Muscle layer of duodenum (tissue), 2 donors: ENCODE measurements around the gene AICDA.
A peak's percentile ranks its signal among the peaks of the same experiment; 100 is the strongest.

Experiments
- H3K27ac ChIP-seq: one replicate; pipeline ENCODE4 v1.7.0; 2013; ENCODE audit warnings: mild to moderate bottlenecking, low read length
- H3K27me3 ChIP-seq: one replicate; pipeline ENCODE4 v1.7.0; 2013; ENCODE audit warnings: low read depth, mild to moderate bottlenecking, control low read depth, low read length
- H3K36me3 ChIP-seq, 2 donors: one replicate each; pipeline ENCODE4 v1.7.0; 2013; ENCODE audit warnings: low read length in 2 of 2, control low read depth in 1 of 2, mild to moderate bottlenecking in 1 of 2; ENCODE audit not compliant: insufficient read depth in 2 of 2, control insufficient read depth in 1 of 2
- H3K4me1 ChIP-seq, 2 donors: one replicate each; pipeline ENCODE4 v1.7.0; 2013; ENCODE audit warnings: low read length in 2 of 2, mild to moderate bottlenecking in 2 of 2, control low read depth in 1 of 2, moderate library complexity in 1 of 2; ENCODE audit not compliant: insufficient read depth in 2 of 2, control insufficient read depth in 1 of 2
- H3K4me3 ChIP-seq, 2 donors: one replicate each; pipeline ENCODE4 v1.7.0; 2013; ENCODE audit warnings: low read length in 2 of 2, low read depth in 1 of 2, mild to moderate bottlenecking in 1 of 2
- H3K9me3 ChIP-seq, 2 donors: one replicate each; pipeline ENCODE4 v1.7.0; 2013; ENCODE audit warnings: low read length in 2 of 2, control low read depth in 1 of 2, mild to moderate bottlenecking in 1 of 2; ENCODE audit not compliant: control insufficient read depth in 1 of 2
- donor health status: healthy.

AICDA gene

DNA sequence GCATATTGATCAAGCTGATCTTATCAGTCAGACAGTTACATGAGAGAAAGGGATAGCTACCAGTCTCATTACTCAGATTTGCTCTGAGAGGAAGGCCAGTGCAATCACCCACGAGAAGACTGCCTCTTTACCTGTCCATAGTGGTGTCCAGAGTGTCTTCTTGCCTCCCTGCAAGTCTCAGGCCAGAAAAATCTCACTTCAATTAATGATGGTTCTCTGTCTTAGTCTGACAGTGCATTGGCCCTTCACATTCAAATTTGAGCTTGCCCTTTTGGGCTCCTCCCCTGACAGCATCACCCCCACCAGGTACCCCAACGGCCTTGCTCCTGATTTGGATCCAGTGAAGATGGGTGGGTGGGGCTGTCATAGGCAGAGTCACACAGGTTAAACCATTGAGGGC is at the start of gene AICDA:
AICDA (minus strand) TSS at position 231 of the 400 bp plus-strand sequence; CDS start at position 139, 92 bp downstream.
- H3K4me3 ChIP-seq: no peak within 1 kb of the TSS
- no peaks in the 10 kb centered on the region for H3K27me3 ChIP-seq
- H3K27ac ChIP-seq: no peak within 1 kb of the TSS
- H3K9me3 ChIP-seq: no peaks in the 10 kb centered on the region
- peaks cover 0 to 4% of the 10 kb centered on the region in 2 donors for H3K4me1 ChIP-seq
- no peaks in the 10 kb centered on the region for H3K36me3 ChIP-seq

DNA sequence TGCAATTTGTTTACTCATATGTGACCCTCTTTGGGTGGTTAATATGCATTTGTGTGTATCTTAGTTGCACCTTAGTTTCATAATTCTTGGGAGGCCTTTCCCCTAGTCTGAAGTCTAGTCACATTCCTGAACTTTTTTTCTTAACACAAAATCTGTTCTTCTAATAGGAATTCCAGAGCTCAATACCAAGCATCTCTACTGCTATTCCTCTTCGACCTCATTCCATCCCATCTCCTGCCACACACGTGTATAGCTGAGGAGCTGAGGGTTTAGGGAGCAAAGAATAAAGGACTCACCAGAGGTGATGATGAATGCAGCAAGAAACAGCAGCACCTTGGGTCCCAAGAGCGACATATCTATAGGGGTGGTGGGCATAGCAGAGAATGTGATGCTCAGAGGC is 49.1 kb upstream of the AICDA start:
- Histone ChIP-seq H3K27ac (peak overlapping the region; percentile 67), H3K36me3 (no peaks in the 10 kb centered on the region), H3K4me1 (no peaks in the 10 kb centered on the region), H3K4me3 (peak overlapping the region in 1 of 2 donors; percentile 41), H3K27me3 (no peaks in the 10 kb centered on the region), H3K9me3 (no peaks in the 10 kb centered on the region)

DNA sequence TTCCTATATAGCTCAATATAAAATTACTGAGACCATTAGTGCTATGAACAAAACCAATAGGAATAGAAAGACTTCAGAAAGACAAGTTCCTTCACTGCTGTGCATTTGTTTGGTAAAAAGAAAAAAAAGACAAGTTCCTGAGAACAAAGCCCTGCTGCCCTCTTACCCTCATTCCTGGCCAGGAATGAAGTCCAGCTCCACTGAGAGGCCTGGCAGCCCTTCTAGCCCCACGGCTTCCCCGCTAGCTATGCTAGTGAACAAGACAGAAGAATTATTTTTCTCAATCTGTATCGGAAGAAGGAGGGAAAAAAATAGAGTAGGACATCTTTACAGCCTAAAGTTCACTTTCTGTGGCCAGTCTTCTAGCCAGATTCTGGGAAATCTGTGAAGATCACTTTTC is 48.4 kb upstream of the AICDA start:
- Histone ChIP-seq H3K4me3 (peak overlapping the region in 1 of 2 donors; percentile 41), H3K4me1 (no peaks in the 10 kb centered on the region), H3K27me3 (no peaks in the 10 kb centered on the region), H3K9me3 (no peaks in the 10 kb centered on the region), H3K36me3 (no peaks in the 10 kb centered on the region), H3K27ac (no peak overlapping the region)

DNA sequence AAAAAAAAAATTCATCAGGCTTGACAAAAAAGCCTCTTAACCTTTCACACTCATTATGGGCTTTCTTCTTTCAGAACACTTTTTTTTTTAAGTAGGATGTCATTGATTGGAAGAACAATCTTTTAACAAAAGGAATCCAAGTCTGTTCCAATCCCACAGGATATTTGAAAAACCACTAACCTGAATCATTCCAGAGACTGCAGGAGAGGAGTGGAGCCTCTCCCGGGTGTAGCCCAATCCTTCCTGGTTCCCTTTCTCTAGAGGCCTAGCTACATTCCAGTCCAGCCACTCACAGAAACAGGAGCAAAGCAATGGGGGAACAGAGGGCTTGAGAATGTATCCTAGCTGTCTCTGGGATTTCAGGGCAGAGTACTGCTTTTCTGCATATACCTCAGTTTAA is 45.7 kb upstream of the AICDA start:
- Histone ChIP-seq H3K36me3 (no peaks in the 10 kb centered on the region), H3K27ac (no peak overlapping the region), H3K27me3 (no peaks in the 10 kb centered on the region), H3K4me1 (no peaks in the 10 kb centered on the region), H3K4me3 (no peak overlapping the region), H3K9me3 (no peaks in the 10 kb centered on the region)

DNA sequence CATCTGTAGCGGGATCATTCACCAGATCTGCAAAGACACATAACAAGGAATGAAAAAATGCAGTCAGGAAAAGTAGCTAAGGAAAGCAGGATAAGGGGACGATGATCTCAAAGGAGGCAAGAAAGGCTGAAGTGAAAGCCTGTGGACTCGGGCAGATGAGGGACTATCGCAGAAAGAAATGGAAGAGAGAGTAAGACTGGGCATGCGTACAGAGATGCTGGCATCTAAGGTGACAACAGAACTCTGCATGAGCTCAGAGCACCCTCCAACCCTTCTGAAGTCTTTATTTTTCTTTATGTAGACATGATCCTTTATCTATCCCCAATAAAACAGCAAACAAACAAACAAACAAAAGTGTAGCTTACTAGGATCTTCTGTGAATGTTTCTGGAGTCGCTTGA is 42.8 kb upstream of the AICDA start:
- H3K27me3 ChIP-seq: no peaks in the 10 kb centered on the region
- no peaks in the 10 kb centered on the region for H3K9me3 ChIP-seq
- H3K36me3 ChIP-seq: no peaks in the 10 kb centered on the region
- H3K4me1 ChIP-seq: no peaks in the 10 kb centered on the region
- H3K27ac ChIP-seq: no peak overlapping the region
- H3K4me3 ChIP-seq: no peak overlapping the region

DNA sequence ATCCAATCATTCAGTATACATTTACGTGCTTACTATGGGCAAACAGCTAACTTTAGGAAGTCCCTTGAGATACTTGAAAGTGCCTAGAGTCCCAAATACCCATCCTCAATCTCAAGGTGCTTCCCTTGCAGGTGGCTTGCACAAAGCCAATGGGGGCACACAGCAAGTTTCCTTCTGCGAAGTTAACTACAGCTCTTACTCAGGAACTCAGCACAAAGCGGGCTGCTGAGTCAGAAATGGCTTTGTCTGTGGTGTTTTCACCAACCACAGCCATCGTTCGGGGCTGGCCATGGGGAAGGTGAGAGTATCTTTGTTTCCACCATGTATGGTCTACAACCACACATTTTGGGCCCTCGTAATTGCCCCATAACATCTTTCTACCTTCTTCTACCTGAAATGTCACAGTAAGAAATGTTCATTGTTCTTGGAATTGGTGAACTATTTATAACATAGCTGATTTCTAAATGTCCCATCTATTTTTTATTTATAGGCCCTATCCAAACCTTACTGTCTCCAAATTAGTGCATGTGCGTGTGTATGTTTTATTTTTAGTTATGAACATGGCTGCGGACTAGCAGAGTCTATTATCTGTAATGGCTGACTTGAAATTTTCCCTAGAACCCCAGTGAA is 36.0 kb upstream of the AICDA start:
- Histone ChIP-seq H3K4me3 (no peak overlapping the region), H3K4me1 (no peaks in the 10 kb centered on the region), H3K36me3 (no peaks in the 10 kb centered on the region), H3K27me3 (no peaks in the 10 kb centered on the region), H3K9me3 (no peaks in the 10 kb centered on the region), H3K27ac (no peak overlapping the region)

DNA sequence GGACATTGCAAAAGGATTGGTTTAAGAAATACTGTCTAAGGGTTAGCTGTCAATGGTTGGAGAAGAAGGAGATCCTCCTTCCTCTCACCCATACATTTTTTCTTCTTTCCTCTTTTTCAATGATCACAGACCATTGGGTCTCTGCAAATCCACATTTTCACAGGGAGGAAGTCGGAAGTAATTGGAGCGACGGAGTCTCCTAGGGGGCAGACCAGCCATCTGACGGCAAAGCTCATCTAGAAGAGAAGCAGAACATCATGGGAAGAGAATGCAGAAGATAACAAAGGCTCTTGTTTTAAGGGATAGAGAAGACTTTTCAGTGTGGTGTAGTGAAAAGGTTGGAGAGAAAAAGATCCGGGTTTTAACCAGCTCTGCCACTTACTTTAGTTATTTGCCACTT is 35.3 kb upstream of the AICDA start:
- H3K36me3 ChIP-seq: no peaks in the 10 kb centered on the region
- H3K9me3 ChIP-seq: no peaks in the 10 kb centered on the region
- no peak overlapping the region for H3K4me3 ChIP-seq
- no peaks in the 10 kb centered on the region for H3K27me3 ChIP-seq
- H3K4me1 ChIP-seq: no peaks in the 10 kb centered on the region
- H3K27ac ChIP-seq: no peak overlapping the region

DNA sequence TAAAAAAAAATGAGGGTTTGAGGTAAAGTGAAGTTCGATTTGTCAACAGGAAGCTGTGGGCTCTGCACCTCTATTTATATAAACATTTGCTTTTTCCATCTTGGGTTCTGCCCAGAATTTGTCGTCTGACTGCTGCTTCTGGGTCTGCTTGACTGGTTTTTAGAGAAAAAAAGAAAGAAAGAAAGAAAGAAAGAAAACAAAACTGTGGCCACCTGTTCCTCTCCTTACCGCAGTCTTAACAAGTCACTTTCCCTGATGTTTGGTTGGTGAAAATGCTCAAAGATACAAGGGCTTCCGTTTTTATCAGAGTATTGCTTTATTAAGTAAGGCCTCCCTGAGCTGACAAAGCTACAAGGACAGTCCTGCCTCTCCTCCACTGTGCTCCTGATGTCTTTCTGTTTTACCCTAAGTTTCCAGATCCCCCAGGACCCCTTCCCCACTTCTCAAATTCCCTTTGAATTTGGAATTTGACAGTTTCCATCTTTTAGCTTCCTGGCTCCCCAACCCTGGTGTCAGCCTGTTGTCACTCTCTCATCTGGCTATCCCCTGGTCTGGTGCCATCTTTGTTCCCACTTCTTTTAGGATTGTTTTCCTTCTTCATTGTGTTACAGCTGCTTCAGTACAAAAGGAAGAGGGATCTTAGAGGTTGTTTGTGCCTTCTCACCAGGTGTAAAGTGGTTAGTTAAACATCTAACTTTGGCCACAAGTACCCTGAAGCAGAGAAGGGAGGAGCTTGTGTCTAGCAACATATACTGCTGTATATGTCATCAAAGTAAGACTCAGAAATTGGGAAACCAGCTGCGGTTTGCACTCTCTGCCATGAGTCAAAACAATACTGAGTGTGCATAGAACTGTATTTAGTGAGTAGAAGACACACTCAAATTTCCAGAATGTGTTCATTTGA is 31.9 kb upstream of the AICDA start:
- Histone ChIP-seq H3K4me1 (no peaks in the 10 kb centered on the region), H3K4me3 (no peak overlapping the region), H3K36me3 (no peaks in the 10 kb centered on the region), H3K9me3 (no peaks in the 10 kb centered on the region), H3K27ac (no peak overlapping the region), H3K27me3 (no peaks in the 10 kb centered on the region)

DNA sequence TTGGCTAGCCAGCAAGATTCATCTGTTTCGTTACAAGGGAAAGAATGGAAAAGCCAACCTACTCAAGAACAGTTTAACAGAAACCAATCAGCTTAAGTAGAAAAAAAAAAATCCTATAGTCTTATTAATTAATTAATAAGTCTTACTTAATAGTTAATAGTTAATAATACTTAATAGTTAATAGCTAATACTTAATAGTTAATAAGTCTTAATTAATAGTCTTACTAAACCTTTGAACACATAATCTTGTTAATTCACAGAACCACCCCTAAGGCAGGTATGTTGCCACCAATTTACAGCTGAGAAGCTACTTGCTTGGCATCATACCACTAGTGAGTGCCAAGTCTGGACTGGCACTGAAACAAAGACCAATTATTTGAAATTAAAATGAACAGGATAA is 30.1 kb upstream of the AICDA start:
- H3K27ac ChIP-seq: no peak overlapping the region
- H3K36me3 ChIP-seq: no peaks in the 10 kb centered on the region
- no peaks in the 10 kb centered on the region for H3K27me3 ChIP-seq
- no peak overlapping the region for H3K4me3 ChIP-seq
- H3K4me1 ChIP-seq: no peaks in the 10 kb centered on the region
- no peaks in the 10 kb centered on the region for H3K9me3 ChIP-seq

DNA sequence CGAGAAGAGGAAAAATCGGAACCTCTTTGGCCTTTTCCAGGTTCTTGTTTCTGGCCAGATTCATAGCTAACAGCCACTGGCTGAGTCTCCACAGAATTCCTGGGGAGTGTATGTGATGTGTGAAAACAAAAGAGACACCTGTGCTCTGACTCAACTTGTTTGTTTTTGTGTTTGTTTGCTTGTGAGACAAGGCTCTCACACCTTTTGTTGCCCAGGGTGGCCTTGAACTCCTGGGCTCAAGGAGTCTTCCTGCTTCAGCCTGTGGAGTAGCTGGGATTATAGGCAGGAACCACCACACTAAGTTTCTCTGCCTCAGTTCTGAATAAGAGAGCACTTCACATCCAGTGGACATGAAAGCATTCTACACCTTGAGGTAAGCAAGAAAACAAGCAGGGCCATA is 27.3 kb upstream of the AICDA start:
- no peaks in the 10 kb centered on the region for H3K4me1 ChIP-seq
- H3K27ac ChIP-seq: no peak overlapping the region
- H3K36me3 ChIP-seq: no peaks in the 10 kb centered on the region
- no peak overlapping the region for H3K4me3 ChIP-seq
- no peaks in the 10 kb centered on the region for H3K9me3 ChIP-seq
- H3K27me3 ChIP-seq: no peaks in the 10 kb centered on the region

DNA sequence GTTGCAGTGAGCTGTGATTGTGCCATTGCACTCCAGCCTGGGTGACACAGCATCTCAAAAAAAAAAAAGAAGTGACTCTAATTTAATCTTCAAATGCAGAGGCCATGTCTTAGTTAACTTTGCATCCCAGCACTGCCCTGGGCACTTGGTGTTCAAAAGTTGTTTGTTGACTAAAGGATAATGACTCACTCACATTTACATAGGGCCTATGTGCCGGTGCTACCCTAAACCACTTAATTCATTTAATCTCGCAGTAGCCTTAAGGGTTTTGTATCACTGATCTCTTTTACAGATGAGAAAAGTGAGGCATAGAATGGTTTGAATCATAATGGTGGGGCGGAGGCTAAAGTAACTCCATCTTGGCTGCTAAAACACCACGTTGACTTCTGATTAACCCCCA is 26.3 kb upstream of the AICDA start:
- H3K27me3 ChIP-seq: no peaks in the 10 kb centered on the region
- H3K4me1 ChIP-seq: no peaks in the 10 kb centered on the region
- H3K4me3 ChIP-seq: no peak overlapping the region
- no peak overlapping the region for H3K27ac ChIP-seq
- no peaks in the 10 kb centered on the region for H3K9me3 ChIP-seq
- no peaks in the 10 kb centered on the region for H3K36me3 ChIP-seq
